ENCODE results near the gene STX5. TPM values are rescaled to one million over a fixed set of nuclear protein-coding genes. Genes with fewer than 3 reads are reported as not detected.

The STX5 gene
- total RNA-seq, 2 donors from 2014 or later: 15.2 to 24.7 TPM

DNA sequence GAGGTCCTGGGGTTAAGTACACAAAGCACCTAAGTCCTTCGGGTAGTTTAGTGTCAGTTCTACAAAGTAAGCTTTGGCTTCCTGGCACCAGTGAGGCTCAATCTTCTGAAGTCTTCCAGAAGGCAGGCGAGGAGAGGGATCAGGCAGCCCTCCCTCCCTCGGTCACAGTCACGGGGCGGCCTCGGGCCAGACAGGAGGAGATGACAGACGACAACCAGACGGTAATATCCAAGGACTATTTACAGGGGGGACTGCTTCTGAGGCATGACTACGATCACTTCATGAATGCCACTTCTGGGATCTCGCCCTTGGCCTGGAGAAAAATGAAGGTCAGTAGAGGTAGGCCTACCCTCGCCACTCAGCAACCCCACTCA, 39.7 kb downstream of the STX5 start:
- no peak for DNase-seq (ENCODE audit: low spot score)
- peaks cover 59% of the 10 kb centered on the region for H3K36me3 ChIP-seq
- TF ChIP-seq, protein P1, sequence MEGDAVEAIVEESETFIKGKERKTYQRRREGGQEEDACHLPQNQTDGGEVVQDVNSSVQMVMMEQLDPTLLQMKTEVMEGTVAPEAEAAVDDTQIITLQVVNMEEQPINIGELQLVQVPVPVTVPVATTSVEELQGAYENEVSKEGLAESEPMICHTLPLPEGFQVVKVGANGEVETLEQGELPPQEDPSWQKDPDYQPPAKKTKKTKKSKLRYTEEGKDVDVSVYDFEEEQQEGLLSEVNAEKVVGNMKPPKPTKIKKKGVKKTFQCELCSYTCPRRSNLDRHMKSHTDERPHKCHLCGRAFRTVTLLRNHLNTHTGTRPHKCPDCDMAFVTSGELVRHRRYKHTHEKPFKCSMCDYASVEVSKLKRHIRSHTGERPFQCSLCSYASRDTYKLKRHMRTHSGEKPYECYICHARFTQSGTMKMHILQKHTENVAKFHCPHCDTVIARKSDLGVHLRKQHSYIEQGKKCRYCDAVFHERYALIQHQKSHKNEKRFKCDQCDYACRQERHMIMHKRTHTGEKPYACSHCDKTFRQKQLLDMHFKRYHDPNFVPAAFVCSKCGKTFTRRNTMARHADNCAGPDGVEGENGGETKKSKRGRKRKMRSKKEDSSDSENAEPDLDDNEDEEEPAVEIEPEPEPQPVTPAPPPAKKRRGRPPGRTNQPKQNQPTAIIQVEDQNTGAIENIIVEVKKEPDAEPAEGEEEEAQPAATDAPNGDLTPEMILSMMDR (IDR thresholded peaks at IDR 0.05): no peak
- H3K27ac ChIP-seq: peak overlapping the region; percentile 85 to 86
- H3K4me1 ChIP-seq: peaks cover 0 to 37% of the 10 kb centered on the region in 2 donors
- H3K27me3 ChIP-seq: no peaks in the 10 kb centered on the region
- H3K9me3 ChIP-seq: no peaks in the 10 kb centered on the region
- H3K4me3 ChIP-seq: peak overlapping the region; percentile 84 to 95

DNA sequence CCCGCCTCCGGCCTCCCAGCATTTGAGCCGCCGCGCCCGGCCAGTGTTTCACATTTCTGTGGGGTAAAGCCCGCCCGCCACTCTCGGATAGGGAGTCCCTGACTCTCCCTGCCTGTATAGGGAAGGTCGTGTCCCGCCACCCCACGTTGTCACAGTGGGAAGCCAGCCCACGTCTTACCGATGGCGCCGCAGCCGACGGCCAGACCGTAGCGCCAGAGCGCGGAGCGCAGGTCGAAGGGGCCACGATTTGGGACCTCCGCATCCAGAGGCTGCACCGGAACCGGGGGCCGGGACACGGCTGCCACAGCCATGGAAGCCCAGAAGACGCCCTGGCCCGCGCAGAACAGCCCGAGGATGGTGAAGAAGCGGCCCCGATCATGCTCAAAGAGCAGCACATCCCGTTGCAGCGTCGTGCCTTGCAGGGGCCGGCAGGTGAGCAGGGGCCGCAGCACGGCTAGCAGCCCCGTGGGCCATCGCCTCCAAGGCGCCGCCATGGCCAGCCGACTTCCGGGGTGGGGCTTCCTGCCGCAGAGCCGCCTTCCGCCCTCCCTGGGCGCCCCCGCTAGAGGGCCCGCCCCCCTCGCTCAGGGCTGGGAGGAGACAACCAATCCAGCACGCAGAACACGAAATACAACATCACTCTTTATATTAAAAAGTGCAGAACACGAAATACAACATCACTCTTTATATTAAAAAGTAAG, 40.2 kb downstream of the STX5 start, which contains the start of gene TMEM223:
Gene TMEM223 (minus strand): TSS at position 506 of the 701 bp plus-strand sequence. CDS start 12 bp downstream, at position 494.
- H3K36me3 ChIP-seq: peaks cover 54% of the 10 kb centered on the region
- peak within 1 kb of the TSS; percentile 84 to 95 for H3K4me3 ChIP-seq
- TF ChIP-seq, protein P1 (IDR thresholded peaks at IDR 0.05): peak in 1 of 2 donors; percentile 42
- no peaks in the 10 kb centered on the region for H3K27me3 ChIP-seq
- DNase-seq (ENCODE audit: low spot score): peak; percentile 83
- H3K4me1 ChIP-seq: peaks cover 0 to 37% of the 10 kb centered on the region in 2 donors
- H3K9me3 ChIP-seq: no peaks in the 10 kb centered on the region
- H3K27ac ChIP-seq: peak within 1 kb of the TSS; percentile 85 to 86

DNA sequence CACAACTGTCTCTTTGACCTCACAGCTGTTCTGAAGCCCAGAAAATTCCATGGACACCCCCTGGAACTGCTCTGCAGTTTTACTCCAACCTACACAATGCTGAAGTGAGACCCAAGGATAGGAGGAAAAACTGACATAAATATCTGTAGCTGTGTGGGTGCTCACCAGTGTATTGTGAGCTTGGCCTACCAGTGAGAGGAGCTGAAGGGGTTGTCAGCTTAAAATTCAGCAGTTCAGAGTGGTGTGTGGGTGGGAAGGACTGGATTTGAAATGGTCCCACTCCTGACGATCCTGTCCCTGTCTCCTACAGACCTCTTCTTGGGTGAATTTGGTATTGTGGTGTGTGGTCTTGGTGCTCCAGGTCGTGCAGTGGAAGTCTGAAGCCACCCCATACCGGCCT, 42.3 kb downstream of the STX5 start:
- TF ChIP-seq, protein P1 (IDR thresholded peaks at IDR 0.05): no peak
- Histone ChIP-seq H3K27ac (no peak overlapping the region), H3K4me1 (peaks cover 0 to 47% of the 10 kb centered on the region in 2 donors), H3K27me3 (no peaks in the 10 kb centered on the region), H3K9me3 (no peaks in the 10 kb centered on the region), H3K36me3 (peaks cover 33% of the 10 kb centered on the region), H3K4me3 (no peak overlapping the region)
- no peak for DNase-seq (ENCODE audit: low spot score)

DNA sequence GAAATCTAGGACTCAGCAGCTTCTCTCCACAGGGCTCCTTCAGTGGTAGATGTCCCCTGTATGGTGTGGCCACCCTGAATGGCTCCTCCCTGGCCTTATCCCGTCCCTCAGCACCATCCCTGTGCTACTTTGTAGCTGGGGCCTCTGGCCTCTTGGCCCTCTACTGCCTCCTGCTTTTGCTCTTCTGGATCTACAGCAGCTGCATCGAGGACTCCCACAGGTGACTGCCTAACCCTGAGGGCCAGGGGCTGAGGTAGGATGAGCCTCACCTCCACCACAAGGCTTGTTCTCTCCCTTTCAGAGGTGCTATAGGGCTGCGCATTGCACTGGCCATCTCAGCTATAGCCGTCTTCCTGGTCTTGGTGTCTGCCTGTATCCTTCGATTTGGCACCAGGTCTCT, 42.9 kb downstream of the STX5 start:
- Histone ChIP-seq H3K4me1 (peaks cover 0 to 47% of the 10 kb centered on the region in 2 donors), H3K27ac (no peak overlapping the region)
- DNase-seq (ENCODE audit: low spot score): no peak

DNA sequence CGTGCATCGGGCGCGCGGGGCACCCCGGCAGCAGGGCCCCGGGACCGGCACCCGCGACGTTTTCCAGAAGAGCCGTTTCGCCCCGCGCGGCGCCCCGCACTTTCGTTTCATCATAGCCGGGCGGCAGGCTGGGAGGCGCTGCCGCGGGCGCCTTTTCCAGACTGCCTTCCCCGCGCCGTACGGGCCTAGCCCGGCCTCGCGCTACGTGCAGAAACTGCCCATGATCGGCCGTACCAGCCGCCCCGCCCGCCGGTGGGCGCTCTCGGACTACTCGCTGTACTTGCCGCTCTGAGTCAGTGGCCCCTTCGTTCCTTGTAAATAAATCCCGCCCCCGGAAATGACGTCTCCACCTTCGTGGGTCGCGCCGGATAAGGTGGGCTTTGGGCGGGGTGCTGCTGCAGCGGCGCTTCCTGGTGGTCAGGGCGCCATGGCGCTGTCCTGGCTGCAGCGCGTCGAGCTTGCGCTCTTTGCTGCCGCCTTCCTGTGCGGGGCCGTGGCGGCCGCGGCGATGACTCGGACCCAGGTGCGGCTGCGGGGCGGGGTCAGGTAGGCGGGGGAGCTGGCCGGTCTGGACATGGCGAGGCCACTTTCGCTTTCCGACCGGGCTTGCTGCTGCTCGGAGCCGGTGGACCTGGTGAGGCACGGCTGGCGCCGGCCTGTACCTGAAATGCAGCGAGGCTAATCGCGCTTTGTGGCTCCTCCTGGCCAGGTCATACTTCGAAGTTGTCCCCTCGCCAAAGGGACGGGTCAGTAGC, 44.7 kb downstream of the STX5 start, which contains the start of gene TMEM179B:
Gene TMEM179B (plus strand): TSS at position 398 of the 755 bp plus-strand sequence. CDS start 30 bp downstream, at position 428.
- peaks cover 18% of the 10 kb centered on the region for H3K36me3 ChIP-seq
- no peaks in the 10 kb centered on the region for H3K9me3 ChIP-seq
- DNase-seq (ENCODE audit: low spot score): peak; percentile 99
- no peaks in the 10 kb centered on the region for H3K27me3 ChIP-seq
- TF ChIP-seq, protein P1 (IDR thresholded peaks at IDR 0.05): peak in 1 of 2 donors; percentile 32
- H3K4me3 ChIP-seq: peak within 1 kb of the TSS; percentile 90 to 99
- H3K27ac ChIP-seq: peak within 1 kb of the TSS; percentile 98 to 100
- peaks cover 0 to 41% of the 10 kb centered on the region in 2 donors for H3K4me1 ChIP-seq

More for the DNA sequence above, 42.9 kb downstream of the STX5 start:
- Histone ChIP-seq H3K27me3 (no peaks in the 10 kb centered on the region), H3K4me3 (no peak overlapping the region), H3K9me3 (no peaks in the 10 kb centered on the region), H3K36me3 (peaks cover 27% of the 10 kb centered on the region)
- TF ChIP-seq, protein P1 (IDR thresholded peaks at IDR 0.05): no peak
